Activated CD8-positive, alpha-beta T cell treated with anti-CD3 and anti-CD28 coated beads for 36 hours (primary cell): ENCODE measurements around the gene BARX1. TPM values are rescaled to one million over a fixed set of nuclear protein-coding genes. Genes with fewer than 3 reads are reported as not detected.

Source experiments
- ATAC-seq: fragments of 200-7000 bp; cut with Tn5 transposase; one replicate; pipeline ENCODE4 v1.10.0; 2021; ENCODE audit warnings: mild to moderate bottlenecking, moderate library complexity
- CTCF ChIA-PET: fragments of 350-600 bp; sonication (Branson Sonifier 250); formaldehyde crosslinking; loops from one replicate; lab custom pipeline; 2021; ENCODE audit warnings: antibody characterized with exemption; lab: Charles Lee
- POLR2A ChIA-PET: fragments of 350-600 bp; sonication (Branson Sonifier 250); formaldehyde crosslinking; loops from one replicate; lab custom pipeline; 2021; ENCODE audit warnings: antibody characterized with exemption; lab: Charles Lee
- DNase-seq: peaks from one replicate; pipeline ENCODE4 v3.0.0-alpha.2; 2020
- H3K27ac Mint-ChIP-seq: one replicate; pipeline ENCODE4 v1.8.0; 2021; ENCODE audit warnings: mild to moderate bottlenecking, mixed read lengths
- H3K27me3 Mint-ChIP-seq: one replicate; pipeline ENCODE4 v1.8.0; 2021; ENCODE audit warnings: mixed read lengths
- H3K36me3 Mint-ChIP-seq: one replicate; pipeline ENCODE4 v1.8.0; 2021; ENCODE audit warnings: low read depth, mixed read lengths
- H3K4me1 Mint-ChIP-seq: one replicate; pipeline ENCODE4 v1.8.0; 2021; ENCODE audit warnings: low read depth, mixed read lengths
- H3K4me3 Mint-ChIP-seq: one replicate; pipeline ENCODE4 v1.8.0; 2021; ENCODE audit warnings: mild to moderate bottlenecking, moderate library complexity, mixed read lengths
- H3K9me3 Mint-ChIP-seq: one replicate; pipeline ENCODE4 v1.8.0; 2021; ENCODE audit warnings: mixed read lengths
- intact Hi-C: fragments of 100-400 bp; cut with micrococcal nuclease; formaldehyde crosslinking; loops from one replicate; pipeline ENCODE4 v1.10.0; 2022
- total RNA-seq, 2 experiments: library from RNA; stranded (reverse); gene quantifications; one replicate each; pipeline ENCODE4 v1.2.3, GENCODE V29; 2021
- TF ChIP-seq, protein P1 (sequence below): fragments of 200-600 bp; IDR thresholded peaks from one replicate; pipeline ENCODE4 v1.8.0; 2022; ENCODE audit warnings: antibody characterized with exemption, mild to moderate bottlenecking

Gene BARX1
- total RNA-seq, 2 experiments from 2014 or later, result 6.6 to 7.6 TPM

DNA sequence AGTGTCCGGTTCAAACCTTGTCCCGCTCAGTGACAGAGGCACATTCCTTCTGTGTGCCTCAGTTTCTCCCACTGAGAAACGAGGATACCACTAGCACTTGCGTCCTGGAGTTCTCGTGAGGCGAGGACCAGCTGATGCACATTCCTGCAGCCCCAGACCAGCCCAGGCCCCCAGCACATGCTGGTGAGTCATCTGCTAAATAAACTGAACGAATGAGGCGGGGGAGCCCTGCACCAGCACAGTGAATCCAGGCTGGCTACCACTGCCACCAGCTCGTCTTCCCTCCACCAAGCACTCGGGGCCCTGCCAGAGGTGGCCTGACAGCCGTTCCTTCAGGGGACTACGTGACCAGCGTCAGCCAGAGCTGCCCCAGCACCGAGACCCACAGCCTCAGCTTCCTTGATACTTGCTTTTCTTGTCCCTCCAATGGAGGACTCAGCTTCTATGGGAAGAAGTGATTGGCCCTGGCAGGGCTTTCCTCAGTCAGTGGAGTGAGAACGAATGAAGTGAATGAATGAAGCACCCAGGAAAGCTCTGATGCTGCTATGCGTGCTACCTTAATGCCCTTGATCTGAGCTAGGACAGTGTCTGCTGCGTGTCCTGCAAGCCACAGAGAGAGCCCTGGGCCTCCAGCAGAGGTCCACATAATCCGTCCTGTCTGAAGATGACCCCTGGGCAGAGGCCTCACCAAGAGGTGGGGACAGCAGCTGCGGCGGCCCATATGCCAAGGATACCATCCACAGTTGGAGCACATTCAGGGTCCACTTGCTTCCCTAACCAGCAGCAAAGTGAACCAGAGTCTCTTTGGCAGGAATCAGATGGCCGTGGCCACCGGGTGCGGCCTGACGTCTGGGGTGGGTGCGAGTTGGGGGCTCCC lies 13.5 kb upstream of the BARX1 start:
- DNase-seq, result no peak

DNA sequence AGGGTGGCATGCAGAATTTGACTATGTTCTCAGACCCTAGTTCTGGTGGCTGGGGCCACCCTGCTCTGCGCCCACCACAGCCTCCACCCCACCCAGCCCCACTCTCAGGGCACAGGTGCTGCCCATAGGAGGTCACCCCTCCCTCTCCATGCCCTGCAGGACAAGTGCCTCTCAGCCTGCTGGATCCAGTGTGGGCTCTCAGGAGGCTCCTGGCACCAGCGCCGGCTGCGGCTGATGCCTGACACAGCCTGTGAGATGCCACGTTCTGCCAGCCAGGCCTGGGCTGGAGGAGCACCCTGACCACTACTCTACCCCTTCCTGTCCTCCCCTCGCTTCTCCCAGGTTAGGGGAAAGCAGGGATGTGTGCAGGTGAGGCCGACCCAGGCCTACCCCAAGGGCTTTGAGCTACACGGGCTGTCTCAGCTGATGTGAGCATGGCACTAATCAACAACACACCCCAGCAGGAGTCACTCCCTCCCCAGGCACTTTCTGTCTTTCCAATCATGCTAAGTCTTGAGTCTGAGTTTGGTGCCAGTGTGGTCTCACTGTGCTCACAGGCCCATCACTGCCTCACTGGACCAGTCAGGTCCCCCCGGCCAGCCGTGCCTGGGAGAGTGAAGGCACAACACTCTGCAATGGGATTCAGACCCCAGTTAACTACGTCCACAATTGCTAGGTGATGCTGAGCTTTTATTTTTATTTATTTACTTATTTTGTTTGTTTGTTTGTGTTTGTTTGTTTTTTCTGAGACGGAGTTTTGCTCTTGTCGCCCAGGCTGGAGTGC lies 12.1 kb upstream of the BARX1 start:
- no peak overlapping the region for H3K27ac Mint-ChIP-seq
- DNase-seq (no peak), ATAC-seq (no peak)
- H3K4me3 Mint-ChIP-seq, result no peak overlapping the region
- peaks cover 13% of the 10 kb centered on the region for H3K27me3 Mint-ChIP-seq
- H3K9me3 Mint-ChIP-seq, result peaks cover under 1% of the 10 kb centered on the region
- POLR2A ChIA-PET, result no interaction called here
- intact Hi-C loops, result no loop called here
- CTCF ChIA-PET, result no interaction called here
- H3K36me3 Mint-ChIP-seq, result no peaks in the 10 kb centered on the region
- H3K4me1 Mint-ChIP-seq, result peaks cover 9% of the 10 kb centered on the region
- TF ChIP-seq, protein P1, sequence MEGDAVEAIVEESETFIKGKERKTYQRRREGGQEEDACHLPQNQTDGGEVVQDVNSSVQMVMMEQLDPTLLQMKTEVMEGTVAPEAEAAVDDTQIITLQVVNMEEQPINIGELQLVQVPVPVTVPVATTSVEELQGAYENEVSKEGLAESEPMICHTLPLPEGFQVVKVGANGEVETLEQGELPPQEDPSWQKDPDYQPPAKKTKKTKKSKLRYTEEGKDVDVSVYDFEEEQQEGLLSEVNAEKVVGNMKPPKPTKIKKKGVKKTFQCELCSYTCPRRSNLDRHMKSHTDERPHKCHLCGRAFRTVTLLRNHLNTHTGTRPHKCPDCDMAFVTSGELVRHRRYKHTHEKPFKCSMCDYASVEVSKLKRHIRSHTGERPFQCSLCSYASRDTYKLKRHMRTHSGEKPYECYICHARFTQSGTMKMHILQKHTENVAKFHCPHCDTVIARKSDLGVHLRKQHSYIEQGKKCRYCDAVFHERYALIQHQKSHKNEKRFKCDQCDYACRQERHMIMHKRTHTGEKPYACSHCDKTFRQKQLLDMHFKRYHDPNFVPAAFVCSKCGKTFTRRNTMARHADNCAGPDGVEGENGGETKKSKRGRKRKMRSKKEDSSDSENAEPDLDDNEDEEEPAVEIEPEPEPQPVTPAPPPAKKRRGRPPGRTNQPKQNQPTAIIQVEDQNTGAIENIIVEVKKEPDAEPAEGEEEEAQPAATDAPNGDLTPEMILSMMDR, result no peak

More for the DNA sequence above, 13.5 kb upstream of the BARX1 start:
- intact Hi-C loops, result no loop called here
- Mint-ChIP-seq H3K4me3 (no peak overlapping the region), H3K36me3 (peaks cover 2% of the 10 kb centered on the region), H3K27me3 (peaks cover 15% of the 10 kb centered on the region), H3K27ac (no peak overlapping the region), H3K9me3 (peaks cover 11% of the 10 kb centered on the region), H3K4me1 (no peaks in the 10 kb centered on the region)
- ATAC-seq, result no peak
- CTCF ChIA-PET, result no interaction called here
- POLR2A ChIA-PET, result no interaction called here
- TF ChIP-seq, protein P1, result no peak

DNA sequence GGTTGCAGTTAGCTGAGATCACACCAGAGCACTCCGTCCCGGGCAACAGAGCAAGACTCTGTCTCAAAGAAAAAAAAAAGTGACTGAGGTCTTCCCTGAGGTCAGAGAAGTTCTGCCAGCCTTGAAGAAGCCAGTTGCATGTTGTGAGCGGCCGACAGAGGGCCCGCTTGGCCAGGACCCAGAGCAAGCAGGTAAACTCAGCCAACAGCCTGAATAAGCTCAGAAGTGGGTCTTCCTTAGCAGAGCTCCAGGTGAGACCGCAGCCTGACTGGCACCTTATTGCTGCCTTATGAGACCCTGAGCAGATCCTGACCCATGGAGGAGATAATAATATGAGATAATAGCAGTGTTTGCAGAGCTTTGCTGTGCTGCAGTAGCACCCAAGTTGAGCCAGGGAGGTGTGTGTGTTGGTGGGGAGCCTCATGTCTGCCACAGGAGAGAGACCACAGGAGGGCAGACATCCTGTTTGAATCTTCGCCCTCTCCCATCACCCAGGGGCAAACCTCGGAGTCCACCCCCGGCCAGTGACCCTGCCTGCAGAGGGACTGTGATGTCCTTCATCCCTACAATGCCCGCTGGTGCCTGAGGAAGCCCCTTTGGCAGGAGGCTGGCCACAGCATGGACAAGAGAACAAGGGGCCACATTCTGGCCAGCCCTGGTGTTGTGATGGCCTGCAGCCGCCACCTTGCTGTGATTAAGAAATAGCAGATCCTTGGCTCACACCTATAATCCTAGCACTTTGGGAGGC lies 10.8 kb upstream of the BARX1 start:
- TF ChIP-seq, protein P1, result no peak
- H3K9me3 Mint-ChIP-seq, result no peaks in the 10 kb centered on the region
- DNase-seq (no peak), ATAC-seq (no peak)
- POLR2A ChIA-PET, result no interaction called here
- H3K4me3 Mint-ChIP-seq, result no peak overlapping the region
- CTCF ChIA-PET, result interaction anchor here (0.7 kb wide), 1 partner anchor 47 kb away, joined by 3 read pairs; no protein-coding TSS in a partner anchor
- peaks cover 12% of the 10 kb centered on the region for H3K4me1 Mint-ChIP-seq
- peaks cover 23% of the 10 kb centered on the region for H3K27me3 Mint-ChIP-seq
- no peak overlapping the region for H3K27ac Mint-ChIP-seq
- intact Hi-C loops, result no loop called here
- no peaks in the 10 kb centered on the region for H3K36me3 Mint-ChIP-seq

DNA sequence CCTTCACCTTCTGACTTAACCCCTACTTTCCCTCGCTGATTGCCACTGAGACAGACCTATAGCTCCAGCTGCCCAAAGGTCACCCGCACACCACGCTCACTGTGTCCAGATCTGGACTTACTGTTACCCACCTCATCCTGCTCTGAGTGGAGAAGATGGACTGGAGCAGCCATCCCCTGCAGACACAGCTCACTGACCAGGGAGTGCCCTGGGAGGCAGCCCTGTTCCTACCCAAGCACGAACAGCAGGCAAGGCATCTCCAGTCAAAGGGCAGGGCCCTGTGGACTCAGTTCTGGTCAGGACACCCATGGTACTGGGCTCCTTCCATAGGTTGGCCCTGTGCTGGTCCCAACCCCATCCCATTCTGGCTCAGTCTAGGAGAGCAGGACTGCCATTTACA lies 9.5 kb upstream of the BARX1 start:
- CTCF ChIA-PET, result interaction anchor here (1.5 to 5.4 kb wide), 4 partner anchors 12 to 282 kb away, joined by 6 to 37 read pairs (median 22); partner anchors contain the start of gene BARX1

More for the DNA sequence above, 9.5 kb upstream of the BARX1 start:
- Mint-ChIP-seq H3K27ac (no peak overlapping the region), H3K36me3 (no peaks in the 10 kb centered on the region), H3K4me1 (peaks cover 16% of the 10 kb centered on the region), H3K4me3 (no peak overlapping the region), H3K9me3 (no peaks in the 10 kb centered on the region), H3K27me3 (peaks cover 34% of the 10 kb centered on the region)
- DNase-seq (no peak), ATAC-seq (no peak)
- intact Hi-C loops, result no loop called here
- POLR2A ChIA-PET, result no interaction called here
- TF ChIP-seq, protein P1, result no peak
